ENCODE data around the gene CHST5. TPM values are rescaled to one million over a fixed set of nuclear protein-coding genes. Genes with fewer than 3 reads are reported as not detected.
"Not testable (repeated sequence)": the region's sequence is repeated elsewhere in the genome, so short reads cannot be mapped to it uniquely, and the experiment has no call there.

The CHST5 gene
- total and polyA plus RNA-seq, 4 donors: 0.09 to 1.3 (median 0.24) TPM; not detected in 1

DNA sequence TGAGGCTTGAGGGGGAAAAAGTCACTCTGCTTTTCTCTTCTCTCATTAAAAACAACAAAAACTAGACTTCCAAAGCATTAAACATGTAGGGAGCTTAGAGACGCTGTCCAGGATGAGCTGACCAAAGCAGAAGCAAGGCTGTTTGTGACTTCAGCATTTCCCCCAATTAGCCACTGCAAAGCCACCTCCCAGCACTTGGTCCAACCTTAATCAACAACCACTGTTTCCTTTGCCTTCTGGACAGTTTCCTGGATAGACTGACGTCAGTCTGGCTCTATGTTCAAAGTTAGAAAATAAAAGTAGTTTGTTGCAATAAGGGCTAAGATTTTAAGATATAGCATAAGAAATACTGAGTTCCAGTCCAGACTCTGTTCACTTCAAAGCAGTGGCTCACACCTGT, 17.0 kb upstream of the CHST5 start:
- no peak overlapping the region for H3K4me3 ChIP-seq
- 50 to 66% methylated on average over 2 of the region's 2 CpGs for WGBS, 2 donors
- no peaks in the 10 kb centered on the region for H3K9me3 ChIP-seq (ENCODE audit: control insufficient read depth in 4 of 4, insufficient read depth in 3 of 4, low read length in 3 of 4)
- no peaks in the 10 kb centered on the region for H3K27me3 ChIP-seq (ENCODE audit: control insufficient read depth in 3 of 3, insufficient read depth in 3 of 3, low read length in 2 of 3)
- ATAC-seq (ENCODE audit: insufficient read depth, low FRiP score) (no peak), DNase-seq (no peak)
- no peaks in the 10 kb centered on the region for H3K36me3 ChIP-seq (ENCODE audit: control insufficient read depth in 4 of 4, insufficient read depth in 4 of 4, low read length in 4 of 4)
- no peak overlapping the region for H3K9ac ChIP-seq (ENCODE audit: insufficient read depth in 1 of 2, low read length in 2 of 2)
- no peak overlapping the region for H3K27ac ChIP-seq (ENCODE audit: low read depth in 1 of 2, low read length in 1 of 2)
- TF ChIP-seq CTCF (IDR thresholded peaks at IDR 0.05; ENCODE audit: control extremely low read depth, extremely low read depth): no peak
- H3K4me1 ChIP-seq (ENCODE audit: control insufficient read depth in 5 of 5, insufficient read depth in 5 of 5, low read length in 5 of 5): peaks cover 0 to 12% (median 0%) of the 10 kb centered on the region in 5 donors

DNA sequence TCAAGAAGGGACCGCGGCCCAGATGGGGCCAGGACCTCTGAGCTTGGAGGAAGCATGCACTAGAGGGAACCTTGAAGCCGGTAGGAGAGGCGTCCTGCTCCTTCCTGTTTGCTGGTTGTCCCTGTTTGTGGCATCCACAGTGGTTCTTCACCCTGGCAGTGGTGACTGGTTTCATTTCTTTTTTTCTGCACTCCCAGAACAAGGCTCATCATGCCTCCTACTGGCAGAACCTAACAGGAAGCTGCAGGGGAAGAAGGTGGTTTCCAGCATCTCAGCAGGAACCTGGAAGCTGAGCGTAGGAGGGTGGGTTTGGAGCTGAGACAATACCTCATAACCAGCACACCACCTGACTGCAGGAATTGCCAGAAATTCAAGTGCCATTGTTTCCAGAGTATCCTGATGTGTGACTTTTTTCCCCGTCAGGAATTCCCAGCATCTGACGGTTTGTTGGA, 14.3 kb upstream of the CHST5 start:
- DNase-seq: peak in 2 of 3 donors; percentile 11 to 37
- Histone ChIP-seq H3K4me1 (ENCODE audit: control insufficient read depth in 5 of 5, insufficient read depth in 5 of 5, low read length in 5 of 5) (peaks cover 0 to 5% (median 0%) of the 10 kb centered on the region in 5 donors), H3K36me3 (ENCODE audit: control insufficient read depth in 4 of 4, insufficient read depth in 4 of 4, low read length in 4 of 4) (no peaks in the 10 kb centered on the region), H3K27ac (ENCODE audit: low read depth in 1 of 2, low read length in 1 of 2) (peak overlapping the region in 1 of 2 donors; percentile 49), H3K4me3 (no peak overlapping the region), H3K27me3 (ENCODE audit: control insufficient read depth in 3 of 3, insufficient read depth in 3 of 3, low read length in 2 of 3) (no peaks in the 10 kb centered on the region), H3K9ac (ENCODE audit: insufficient read depth in 1 of 2, low read length in 2 of 2) (no peak overlapping the region), H3K9me3 (ENCODE audit: control insufficient read depth in 4 of 4, insufficient read depth in 3 of 4, low read length in 3 of 4) (no peaks in the 10 kb centered on the region)
- peak; percentile 39 for ATAC-seq (ENCODE audit: insufficient read depth, low FRiP score)
- peak; percentile 29 for TF ChIP-seq CTCF (IDR thresholded peaks at IDR 0.05; ENCODE audit: control extremely low read depth, extremely low read depth)
- 49 to 53% methylated on average over 7 of the region's 7 CpGs for WGBS, 2 donors

DNA sequence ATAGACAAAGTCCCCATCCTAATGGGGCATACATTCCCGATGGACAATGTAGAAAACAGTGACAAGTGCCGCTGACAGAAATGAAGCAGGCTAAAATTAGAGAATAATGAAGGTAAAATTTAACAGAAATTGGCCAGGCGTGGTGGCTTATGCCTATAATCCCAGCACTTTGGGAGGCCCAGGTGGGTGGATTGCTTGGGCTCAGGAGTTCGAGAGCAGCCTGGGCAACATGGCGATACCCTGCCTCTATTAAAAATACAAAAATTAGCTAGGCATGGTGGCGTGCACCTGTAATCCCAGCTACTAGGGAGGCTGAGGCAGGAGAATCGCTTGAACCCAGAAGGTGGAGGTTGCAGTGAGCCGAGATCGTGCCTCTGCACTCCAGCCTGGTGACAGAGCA, 12.5 kb upstream of the CHST5 start:
- ATAC-seq (ENCODE audit: insufficient read depth, low FRiP score); H3K27me3 ChIP-seq (ENCODE audit: control insufficient read depth in 3 of 3, insufficient read depth in 3 of 3, low read length in 2 of 3); H3K9ac ChIP-seq (ENCODE audit: insufficient read depth in 1 of 2, low read length in 2 of 2); H3K4me1 ChIP-seq (ENCODE audit: control insufficient read depth in 5 of 5, insufficient read depth in 5 of 5, low read length in 5 of 5); H3K9me3 ChIP-seq (ENCODE audit: control insufficient read depth in 4 of 4, insufficient read depth in 3 of 4, low read length in 3 of 4); H3K4me3 ChIP-seq; H3K27ac ChIP-seq (ENCODE audit: low read depth in 1 of 2, low read length in 1 of 2); DNase-seq; H3K36me3 ChIP-seq (ENCODE audit: control insufficient read depth in 4 of 4, insufficient read depth in 4 of 4, low read length in 4 of 4): not testable (repeated sequence)
- 93 to 96% methylated on average over 9 of the region's 9 CpGs for WGBS, 2 donors

GRCh38 chr16:75546293-75546692, 10.4 kb upstream of the CHST5 start:
- no peaks in the 10 kb centered on the region for H3K27me3 ChIP-seq (ENCODE audit: control insufficient read depth in 3 of 3, insufficient read depth in 3 of 3, low read length in 2 of 3)
- peaks cover 0 to 5% (median under 1%) of the 10 kb centered on the region in 4 donors for H3K36me3 ChIP-seq (ENCODE audit: control insufficient read depth in 4 of 4, insufficient read depth in 4 of 4, low read length in 4 of 4)
- H3K4me1 ChIP-seq (ENCODE audit: control insufficient read depth in 5 of 5, insufficient read depth in 5 of 5, low read length in 5 of 5): no peaks in the 10 kb centered on the region
- 91 to 97% methylated on average over 7 of the region's 7 CpGs for WGBS, 2 donors
- no peaks in the 10 kb centered on the region for H3K9me3 ChIP-seq (ENCODE audit: control insufficient read depth in 4 of 4, insufficient read depth in 3 of 4, low read length in 3 of 4)
- no peak for DNase-seq
- H3K4me3 ChIP-seq: no peak overlapping the region
- H3K9ac ChIP-seq (ENCODE audit: insufficient read depth in 1 of 2, low read length in 2 of 2): no peak overlapping the region
- no peak for TF ChIP-seq CTCF (IDR thresholded peaks at IDR 0.05; ENCODE audit: control extremely low read depth, extremely low read depth)
- ATAC-seq (ENCODE audit: insufficient read depth, low FRiP score): no peak
- H3K27ac ChIP-seq (ENCODE audit: low read depth in 1 of 2, low read length in 1 of 2): no peak overlapping the region

DNA sequence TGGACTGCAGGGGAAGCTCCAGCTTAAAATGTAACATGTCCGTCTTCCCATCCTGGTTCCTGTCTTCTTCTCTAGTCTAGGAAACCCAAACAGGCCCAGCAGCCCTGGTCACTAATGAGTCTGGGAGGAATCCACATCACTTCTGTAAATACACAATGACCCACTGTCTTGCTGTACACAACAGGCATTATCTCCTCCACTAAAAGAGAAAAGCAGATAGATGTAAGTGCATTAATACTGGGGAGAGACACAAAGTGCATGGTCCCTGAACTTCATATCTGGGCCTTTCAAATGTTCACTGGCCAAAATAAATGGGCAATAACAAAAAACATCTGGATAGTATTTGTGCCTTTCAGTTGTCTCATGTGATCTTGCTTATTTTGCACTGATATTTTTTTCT, 10.0 kb upstream of the CHST5 start:
- DNase-seq; H3K9me3 ChIP-seq (ENCODE audit: control insufficient read depth in 4 of 4, insufficient read depth in 3 of 4, low read length in 3 of 4); H3K36me3 ChIP-seq (ENCODE audit: control insufficient read depth in 4 of 4, insufficient read depth in 4 of 4, low read length in 4 of 4); H3K27me3 ChIP-seq (ENCODE audit: control insufficient read depth in 3 of 3, insufficient read depth in 3 of 3, low read length in 2 of 3); H3K27ac ChIP-seq (ENCODE audit: low read depth in 1 of 2, low read length in 1 of 2); ATAC-seq (ENCODE audit: insufficient read depth, low FRiP score); H3K9ac ChIP-seq (ENCODE audit: insufficient read depth in 1 of 2, low read length in 2 of 2); H3K4me3 ChIP-seq; H3K4me1 ChIP-seq (ENCODE audit: control insufficient read depth in 5 of 5, insufficient read depth in 5 of 5, low read length in 5 of 5): not testable (repeated sequence)
- no CpG with 5 or more reads among the region's 1 CpG for WGBS, 2 donors

GRCh38 chr16:75542462-75542861, 6.6 kb upstream of the CHST5 start:
- H3K27ac ChIP-seq (ENCODE audit: low read depth in 1 of 2, low read length in 1 of 2); DNase-seq; H3K36me3 ChIP-seq (ENCODE audit: control insufficient read depth in 4 of 4, insufficient read depth in 4 of 4, low read length in 4 of 4); H3K9ac ChIP-seq (ENCODE audit: insufficient read depth in 1 of 2, low read length in 2 of 2); ATAC-seq (ENCODE audit: insufficient read depth, low FRiP score); H3K4me1 ChIP-seq (ENCODE audit: control insufficient read depth in 5 of 5, insufficient read depth in 5 of 5, low read length in 5 of 5); H3K9me3 ChIP-seq (ENCODE audit: control insufficient read depth in 4 of 4, insufficient read depth in 3 of 4, low read length in 3 of 4); H3K27me3 ChIP-seq (ENCODE audit: control insufficient read depth in 3 of 3, insufficient read depth in 3 of 3, low read length in 2 of 3); H3K4me3 ChIP-seq: not testable (repeated sequence)
- WGBS, 2 donors: 92 to 93% methylated on average over 8 of the region's 8 CpGs
